HG03196 (cell line): ENCODE data around the gene CTXN3.
"Not testable (repeated sequence)": the region's sequence is repeated elsewhere in the genome, so short reads cannot be mapped to it uniquely, and the experiment has no call there.

ENCODE experiments used
- ATAC-seq: cut with Tn5 transposase; IDR thresholded peaks from one replicate; pipeline ENCODE4 v1.9.1; 2021; ENCODE audit not compliant: unreplicated experiment

CTXN3 gene

DNA sequence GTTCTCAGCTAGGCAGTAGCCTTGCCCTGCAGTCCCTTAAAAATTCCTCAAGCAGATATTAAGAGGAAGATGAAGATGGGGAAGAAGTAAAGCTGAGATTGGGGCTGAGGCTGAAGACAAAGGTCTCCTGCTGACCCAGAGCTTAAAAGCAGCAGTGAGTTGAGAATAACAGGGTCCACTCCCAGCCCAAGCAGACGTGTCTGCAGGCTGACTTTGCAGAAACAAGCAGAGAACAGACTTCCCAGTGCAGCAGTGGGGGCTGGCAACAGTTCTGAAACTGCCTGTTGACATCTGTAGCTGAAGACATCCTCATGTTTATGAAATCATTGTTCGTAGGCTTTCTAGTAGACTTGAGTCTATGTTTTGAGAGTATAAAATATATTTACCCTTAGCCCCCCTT lies 1.1 kb downstream of the CTXN3 start:
- ATAC-seq: no peak

DNA sequence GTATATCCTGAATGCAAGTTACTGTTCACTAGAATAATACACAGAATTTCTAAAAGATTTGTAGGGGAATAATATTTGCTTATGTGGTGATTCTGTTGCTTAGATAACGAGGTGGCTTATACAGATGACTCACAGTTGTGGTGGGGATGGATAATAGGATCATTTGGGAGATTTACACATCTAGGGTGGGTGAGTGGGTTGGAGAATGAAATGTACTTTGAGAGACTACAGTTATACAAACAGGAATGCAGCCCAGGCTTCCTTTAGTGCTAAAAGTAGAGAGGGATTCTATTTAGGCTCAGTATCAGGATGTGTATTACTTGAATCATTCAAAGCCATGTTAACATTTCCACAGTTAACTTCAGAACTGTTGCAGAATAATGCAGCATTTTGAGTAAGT lies 1.8 kb downstream of the CTXN3 start:
- no peak for ATAC-seq

DNA sequence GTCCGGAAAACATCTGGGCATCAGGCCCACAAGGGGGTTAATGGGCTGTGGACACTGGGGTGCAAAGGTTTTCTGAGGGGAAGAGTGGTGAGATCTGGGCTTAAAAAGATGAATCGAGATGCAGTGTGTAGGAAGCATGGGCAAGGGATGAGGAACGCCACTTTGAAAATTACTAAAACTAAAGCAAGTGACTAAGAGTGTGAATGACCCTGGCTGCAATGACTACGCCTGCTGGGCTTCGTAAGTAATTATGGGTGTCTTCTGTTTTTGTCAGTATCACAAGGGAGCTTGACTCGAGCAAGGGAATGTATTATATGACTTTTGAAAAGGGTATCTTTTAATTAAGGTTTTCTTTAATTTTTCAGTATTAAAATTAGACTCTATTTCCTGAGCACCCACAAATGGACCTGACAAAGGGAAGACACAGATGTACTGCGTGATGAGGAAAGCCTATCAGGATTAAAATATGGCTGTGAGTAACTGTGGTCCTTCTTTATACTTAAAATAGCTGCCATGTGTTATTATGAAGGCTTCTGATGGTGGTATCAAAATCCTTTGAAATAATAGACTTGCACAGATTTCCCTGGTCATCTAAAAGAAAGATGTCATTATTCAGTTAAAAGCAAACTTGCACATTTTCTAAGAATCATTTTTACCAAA lies 4.2 kb downstream of the CTXN3 start:
- ATAC-seq: no peak

DNA sequence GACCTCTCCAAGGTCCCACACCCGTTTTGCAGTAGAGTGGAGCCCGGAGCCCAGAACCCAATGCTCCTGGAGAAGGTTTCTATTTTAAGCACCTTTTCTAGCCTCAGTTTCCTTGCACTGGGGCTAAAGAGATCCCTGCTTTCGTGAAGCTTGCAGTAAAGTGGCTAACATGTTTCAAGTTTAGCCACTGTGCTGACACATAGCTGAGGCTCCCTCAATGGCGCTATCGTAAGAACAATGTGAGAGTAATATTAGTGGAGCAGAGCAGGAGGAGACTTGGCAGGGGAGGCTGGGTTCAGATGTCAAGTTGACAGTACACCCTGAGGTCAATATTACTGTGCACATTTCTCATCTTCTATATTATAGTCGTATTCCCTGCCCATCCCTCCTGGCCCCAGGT lies 7.9 kb downstream of the CTXN3 start:
- no peak for ATAC-seq

DNA sequence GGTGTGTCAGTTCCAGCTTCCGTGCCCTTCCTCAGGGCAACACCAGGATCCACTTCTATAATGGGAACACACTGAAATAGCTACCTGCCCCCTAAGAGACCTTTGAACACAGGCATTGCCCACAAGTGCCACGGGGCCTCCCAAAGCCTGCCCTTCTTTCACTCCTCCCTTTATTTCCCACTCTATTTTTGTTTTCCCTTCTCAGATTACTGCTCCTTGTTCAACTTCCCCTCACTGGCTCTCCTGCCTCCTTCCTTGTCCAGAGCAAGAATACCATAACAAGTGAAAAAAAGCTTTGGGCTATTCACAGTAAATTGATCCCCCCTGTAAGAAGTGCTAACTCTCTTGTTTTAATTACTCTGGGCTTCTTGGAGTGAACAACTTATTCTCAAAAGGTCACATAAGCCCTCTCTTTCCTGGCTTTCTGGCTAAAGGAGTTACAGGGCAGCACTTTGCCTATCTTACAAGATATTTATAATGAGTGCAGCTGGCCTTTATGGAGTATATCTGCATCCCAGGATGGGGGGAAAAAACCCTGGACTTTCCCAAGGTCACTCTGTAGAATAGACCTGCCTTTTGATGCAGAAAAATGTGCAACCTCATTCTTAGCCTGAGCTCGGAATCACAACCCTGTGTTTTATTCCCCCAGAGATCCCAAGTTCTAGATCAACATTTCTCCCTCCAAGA lies 11.3 kb downstream of the CTXN3 start:
- ATAC-seq: no peak

DNA sequence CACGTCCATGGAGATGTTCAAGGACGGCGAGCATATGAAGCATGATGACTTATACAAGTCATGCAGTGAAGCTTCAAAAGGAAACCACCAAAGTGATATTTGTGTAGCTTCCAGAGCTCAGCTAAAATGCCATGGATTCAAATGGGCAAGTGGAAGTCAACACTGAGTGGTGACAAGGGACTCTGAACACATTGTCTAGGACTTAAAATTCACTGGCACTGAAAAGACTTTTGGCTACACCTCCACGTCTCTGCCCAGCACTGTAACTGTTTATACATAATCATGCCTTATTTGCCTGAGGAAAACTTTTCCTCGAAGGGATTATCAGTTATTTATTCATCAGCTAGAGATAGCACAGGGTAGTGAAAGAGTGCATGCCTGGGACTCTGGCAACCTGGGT lies 15.2 kb downstream of the CTXN3 start:
- no peak for ATAC-seq

DNA sequence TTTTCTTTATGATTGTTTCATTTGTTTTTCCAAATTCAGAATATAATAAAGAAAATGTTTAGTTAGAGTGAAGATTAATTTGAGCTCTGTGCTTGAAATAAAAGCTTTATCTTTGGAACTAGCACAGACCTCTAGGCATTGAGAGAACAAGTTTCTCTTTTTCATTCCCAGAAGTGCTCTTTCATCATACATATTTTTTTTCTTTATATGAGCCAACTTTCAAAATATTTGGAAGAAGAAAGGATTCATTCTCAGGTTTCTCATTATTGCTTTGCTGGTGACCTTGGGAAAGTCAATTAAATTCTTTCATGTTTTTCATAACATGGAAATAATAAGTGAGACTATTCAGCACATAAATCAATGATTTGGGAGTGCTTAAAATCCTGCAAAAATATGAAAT lies 16.8 kb downstream of the CTXN3 start:
- ATAC-seq: no peak

DNA sequence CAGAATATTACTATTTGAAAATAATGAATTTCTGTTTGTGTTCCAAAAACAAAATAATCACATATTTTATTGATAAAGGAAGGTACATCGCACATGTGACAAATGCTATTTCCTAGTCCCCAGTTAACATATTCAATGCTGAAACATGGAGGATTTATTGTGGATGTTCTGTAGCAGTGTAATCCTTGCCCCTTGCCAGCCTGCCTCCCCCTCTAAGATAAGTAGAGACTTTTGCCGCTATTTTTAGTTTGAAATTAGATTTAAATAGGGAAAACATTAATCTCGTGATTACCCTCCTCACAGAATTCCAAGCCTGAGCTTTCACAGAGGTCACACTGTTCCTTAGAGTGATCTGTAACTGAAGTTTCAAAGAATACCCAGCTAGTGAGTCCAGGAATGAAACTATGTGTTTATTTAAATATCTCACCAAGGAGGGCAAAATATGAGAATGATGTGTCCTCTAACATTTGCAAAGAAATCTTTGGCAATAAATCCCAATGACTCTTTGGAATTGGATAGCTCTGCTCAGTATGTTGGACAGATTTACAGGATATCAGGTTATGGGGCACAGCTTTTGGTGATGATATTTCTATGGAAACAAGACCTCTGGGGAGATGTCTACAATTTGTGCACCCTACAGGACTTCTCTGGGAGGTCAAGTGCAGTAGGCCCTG lies 17.3 kb downstream of the CTXN3 start:
- no peak for ATAC-seq

DNA sequence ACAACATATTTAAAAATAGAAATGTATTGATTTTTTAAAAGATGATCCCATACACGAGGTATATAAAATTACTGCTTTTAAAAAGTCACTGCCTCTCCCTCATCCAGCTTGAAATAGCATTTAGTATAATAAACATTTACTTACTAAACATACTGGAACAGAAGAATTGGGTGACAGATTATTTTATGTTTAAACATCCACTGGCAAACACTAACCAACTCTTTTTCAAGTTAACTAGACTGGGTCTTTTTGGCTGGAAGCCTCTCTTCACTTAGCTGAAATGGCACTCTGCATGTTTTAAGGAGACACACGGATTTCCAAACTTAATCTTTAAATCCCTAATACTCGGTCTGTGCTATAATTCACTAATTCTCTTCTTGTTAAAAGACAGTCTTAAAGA lies 19.0 kb downstream of the CTXN3 start:
- ATAC-seq: no peak

DNA sequence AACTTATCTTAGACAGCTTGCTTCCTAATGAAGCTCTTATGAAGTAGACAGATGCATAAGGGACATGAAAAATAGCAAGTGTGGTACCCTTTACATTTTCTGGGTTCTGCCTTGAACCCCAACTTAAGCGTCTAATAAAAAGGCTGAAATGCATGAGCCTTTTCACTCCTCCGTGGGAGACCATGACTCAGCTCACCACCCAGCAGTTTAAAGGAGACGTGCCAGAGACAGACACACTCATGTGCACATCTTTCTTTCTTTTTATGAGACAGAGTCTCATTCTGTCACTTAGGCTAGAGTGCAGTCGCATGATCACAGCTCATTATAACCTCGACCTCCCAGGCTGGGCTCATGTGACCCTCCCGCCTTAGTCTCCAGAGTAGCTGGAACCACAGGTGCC lies 22.3 kb downstream of the CTXN3 start:
- no peak for ATAC-seq

DNA sequence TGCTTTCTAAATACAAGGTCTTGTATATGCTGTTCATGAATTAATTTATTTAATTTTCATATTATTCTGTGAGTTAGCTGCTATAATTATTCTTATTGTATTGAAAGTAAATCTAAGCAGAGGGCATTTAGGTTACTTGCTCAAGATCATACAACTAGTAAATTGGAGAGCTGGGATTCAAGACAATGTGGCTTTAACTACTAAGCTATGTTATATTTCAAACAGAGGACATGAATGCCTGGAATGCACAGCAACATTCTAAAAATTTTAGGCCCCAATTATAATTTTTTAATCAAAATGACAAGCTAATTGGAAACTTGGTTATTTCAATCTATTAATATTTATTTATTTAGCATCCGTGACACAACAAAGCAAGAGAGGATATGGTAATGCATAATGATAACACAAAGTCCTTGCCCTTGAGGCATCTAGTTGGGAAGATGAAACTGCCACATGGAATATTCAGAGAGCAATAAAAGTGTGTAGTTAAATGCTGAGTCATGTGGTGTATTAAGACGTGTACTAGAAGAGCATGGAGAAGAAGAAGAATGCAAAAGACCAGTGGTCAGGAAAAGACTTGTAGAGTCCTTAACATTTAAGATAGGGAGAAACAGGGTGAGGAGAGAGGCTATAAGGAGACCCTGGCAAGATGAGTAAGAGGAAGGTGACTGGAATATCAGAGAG lies 24.4 kb downstream of the CTXN3 start:
- no peak for ATAC-seq

DNA sequence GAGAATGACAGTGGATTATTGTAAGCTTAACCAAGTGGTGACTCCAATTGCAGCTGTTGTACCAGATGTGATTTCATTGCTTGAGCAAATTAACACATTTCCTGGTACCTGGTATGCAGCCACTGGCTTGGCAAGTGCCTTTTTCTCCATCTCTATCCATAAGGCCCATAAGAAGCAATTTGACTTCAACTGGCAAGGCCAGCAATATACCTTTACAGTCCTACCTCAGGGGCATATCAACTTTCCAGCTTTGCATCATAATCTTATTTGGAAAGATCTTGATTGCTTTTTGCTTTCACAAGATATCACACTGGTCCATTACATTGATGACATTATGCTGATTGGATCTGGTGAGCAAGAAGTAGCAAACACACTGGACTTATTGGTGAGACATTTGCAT lies 28.1 kb downstream of the CTXN3 start:
- not testable (repeated sequence) for ATAC-seq

DNA sequence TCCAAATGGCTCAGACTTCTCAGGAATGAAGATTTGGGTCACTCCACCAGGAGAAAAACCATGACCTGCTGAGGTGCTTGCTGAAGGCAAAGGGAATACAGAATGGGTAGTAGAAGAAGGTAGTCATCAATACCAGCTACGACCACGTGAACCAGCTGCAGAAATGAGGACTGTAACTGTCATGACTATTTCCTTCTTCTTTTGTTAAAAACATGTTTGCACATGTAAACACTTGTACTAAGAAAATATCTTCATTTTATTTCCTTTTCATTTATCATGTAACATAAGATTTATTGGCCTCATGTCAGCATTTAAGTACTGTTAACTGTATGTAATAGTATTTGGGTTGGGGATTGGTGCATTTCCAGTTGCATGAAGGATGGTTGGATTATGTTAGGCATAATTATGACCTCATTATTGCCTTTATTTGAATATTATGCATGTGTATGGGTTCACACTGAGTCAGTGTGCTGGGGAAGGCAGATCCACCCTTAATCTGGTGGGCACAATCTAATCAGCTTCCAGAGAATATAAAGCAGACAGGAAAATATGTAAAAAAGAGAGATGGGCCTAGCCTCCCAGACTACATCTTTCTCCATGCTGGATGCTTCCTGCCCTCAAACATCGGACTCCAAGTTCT lies 30.9 kb downstream of the CTXN3 start:
- ATAC-seq: not testable (repeated sequence)

DNA sequence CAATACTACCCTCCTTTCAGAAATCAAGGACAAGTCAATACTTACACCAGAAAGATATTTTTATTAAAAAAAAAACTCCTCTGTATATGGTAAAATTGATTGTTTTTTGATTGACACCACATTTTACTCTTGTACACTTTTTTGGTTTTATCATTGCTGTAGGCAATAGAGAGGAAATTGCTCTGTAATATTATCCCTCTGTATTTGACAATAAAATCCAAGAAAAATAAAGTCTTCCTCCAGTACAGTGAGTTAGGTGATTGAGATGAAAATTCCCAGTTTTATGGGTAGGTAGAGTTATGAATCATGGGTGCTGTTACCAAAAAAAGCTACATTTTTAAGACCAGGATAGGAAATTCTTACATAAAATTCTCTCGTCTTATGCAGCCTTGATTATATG lies 31.7 kb downstream of the CTXN3 start:
- ATAC-seq: no peak

DNA sequence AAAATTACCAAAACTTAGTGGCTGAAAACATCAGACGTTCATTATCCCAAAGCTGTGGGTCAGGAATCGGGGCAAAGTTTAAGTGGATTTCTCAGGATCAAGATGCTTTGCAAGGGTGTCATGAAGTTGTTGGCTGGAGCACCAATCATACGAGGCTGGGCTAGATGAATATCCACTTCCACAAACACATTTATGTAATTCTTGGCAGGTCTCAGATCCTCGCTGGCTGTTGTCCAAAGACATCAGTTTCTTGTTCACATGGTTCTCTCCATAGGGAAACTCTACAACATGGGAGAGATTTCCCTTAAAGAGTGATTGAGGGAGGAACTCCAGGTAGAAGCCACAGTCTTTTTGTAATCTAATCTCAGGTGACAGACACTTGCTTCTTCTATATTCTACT lies 34.1 kb downstream of the CTXN3 start:
- no peak for ATAC-seq

DNA sequence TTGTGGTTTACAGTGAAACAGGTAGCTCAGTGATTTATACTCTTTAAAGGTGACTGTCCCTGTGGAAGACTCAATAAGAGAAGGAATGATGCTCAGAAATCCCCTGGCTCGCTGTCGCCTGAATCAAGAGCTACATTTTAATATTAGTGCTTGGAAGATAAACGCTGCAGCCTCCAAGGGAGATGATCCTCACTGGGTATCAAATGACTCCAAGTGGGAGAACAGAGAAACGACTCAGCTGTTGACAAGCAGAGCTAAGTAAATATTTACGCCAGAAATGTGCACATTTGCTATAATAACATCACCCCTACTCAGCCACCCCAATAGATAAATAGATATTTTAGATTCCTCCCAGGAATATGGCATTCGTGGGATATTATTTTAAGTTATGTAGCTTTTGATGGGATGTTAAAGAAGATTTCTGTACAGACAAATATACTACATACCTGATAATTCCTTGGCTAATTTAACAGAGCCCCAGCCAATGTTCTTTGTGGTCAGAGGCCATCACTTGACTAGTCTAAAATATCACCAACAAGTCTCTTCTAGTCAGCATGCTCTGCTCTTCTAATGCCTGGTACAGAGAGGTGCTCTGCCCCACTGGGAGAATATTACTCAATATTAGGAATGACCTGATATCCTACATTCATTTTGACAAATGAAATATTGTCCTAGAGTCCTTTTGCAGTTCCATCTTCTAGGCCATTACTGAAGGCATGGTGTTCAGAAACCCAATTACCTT lies 36.0 kb downstream of the CTXN3 start:
- ATAC-seq: no peak

DNA sequence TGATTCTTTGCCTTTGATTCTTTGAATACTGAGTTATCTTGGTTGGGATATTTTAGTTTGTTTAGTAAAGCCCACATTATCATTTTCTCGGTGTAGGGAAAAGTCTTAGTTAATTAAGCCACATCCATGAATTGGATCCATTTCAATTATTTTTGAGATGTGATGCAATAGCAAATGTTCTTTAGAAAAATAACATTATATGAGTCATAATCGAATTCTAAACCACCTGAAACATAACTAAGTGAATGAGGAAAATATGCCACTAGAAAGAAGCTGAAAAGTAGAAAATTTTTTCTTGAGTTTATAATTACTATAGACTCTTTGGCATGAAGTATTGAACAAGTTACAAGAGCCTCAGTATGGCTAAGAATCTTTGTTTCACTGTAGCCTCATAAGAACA lies 36.8 kb downstream of the CTXN3 start:
- ATAC-seq: no peak

DNA sequence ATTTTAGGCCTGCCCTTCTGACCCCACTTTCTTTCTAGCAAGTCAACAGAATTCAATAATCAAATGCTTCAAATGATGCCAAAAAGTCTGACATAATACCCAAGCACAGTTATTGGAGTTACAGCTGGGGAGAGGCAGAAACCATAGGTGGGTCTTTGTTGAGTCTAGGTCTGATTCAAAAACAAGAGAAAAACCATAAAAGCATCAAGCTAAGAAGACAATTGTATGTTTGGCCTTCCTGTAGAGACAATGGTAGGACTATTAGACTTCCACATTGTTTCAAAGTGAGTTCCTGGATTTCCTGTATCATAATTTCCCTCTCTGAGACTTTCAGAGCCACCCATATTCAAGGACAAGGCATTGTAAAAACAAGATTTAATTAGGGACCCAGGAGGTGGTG lies 37.5 kb downstream of the CTXN3 start:
- no peak for ATAC-seq

DNA sequence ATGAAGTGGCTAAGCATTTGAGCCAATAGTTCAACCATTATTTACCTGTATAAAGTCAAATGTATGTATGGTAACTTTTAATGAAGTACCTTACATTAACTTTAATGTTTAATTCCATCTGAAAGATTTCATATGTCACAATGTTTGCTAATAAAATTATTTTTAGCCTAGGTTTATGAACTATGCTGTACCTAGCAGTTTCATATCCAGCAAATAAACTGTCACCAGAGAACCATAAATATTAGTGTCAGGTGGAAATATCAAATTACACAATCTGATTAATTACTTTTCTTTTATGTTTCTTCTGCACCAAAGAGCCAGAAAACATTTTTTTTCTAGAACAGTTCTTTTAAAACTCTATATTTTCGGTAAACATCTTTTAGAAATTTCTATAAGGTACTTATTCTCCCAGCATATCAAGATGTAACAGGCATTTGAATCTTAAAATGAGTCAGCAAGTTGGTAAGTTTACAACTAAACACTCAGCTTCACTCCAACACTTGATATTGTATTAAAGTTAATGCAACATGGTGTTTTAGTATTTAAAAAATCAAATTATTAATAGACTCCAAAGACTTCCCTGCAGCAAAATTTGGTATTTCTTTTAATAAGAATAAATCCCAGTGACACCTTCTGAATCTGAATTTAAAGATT lies 45.8 kb downstream of the CTXN3 start:
- no peak for ATAC-seq

DNA sequence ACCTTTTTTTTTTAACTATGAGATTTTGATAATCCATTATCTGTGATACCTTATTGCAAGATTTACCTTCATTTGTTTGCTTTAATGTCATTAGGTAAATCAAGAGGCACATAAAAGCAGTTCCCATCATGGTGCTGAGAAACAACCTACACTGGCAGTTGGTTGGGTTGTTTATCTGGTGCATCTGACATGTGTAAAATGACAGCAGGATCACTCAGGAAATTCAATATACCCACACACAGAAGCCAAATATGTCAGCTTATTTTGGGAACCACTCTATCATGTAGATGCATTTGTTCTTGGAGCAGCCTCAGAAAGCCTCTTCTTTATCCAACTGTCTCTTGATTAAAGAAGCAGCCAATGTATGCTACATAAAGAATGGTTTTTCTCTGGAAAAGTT lies 46.5 kb downstream of the CTXN3 start:
- ATAC-seq: no peak
